Ectodermal cell (in vitro differentiated cells): Measurements from ENCODE around the gene CXCL10.

Source experiments
- H3K27ac ChIP-seq: 2 replicates; pipeline ENCODE4 v1.7.0; 2013; ENCODE audit warnings: mild to moderate bottlenecking, low read depth, low read length; ENCODE audit not compliant: insufficient read depth, poor library complexity, severe bottlenecking
- H3K27me3 ChIP-seq: 2 replicates; pipeline ENCODE4 v1.7.0; 2013; ENCODE audit warnings: mild to moderate bottlenecking, low read length; ENCODE audit not compliant: insufficient read depth, control insufficient read depth, poor library complexity, severe bottlenecking
- H3K36me3 ChIP-seq: one replicate; pipeline ENCODE4 v1.7.0; 2013; ENCODE audit warnings: low read length; ENCODE audit not compliant: control insufficient read depth, insufficient read depth
- H3K4me1 ChIP-seq: one replicate; pipeline ENCODE4 v1.7.0; 2013; ENCODE audit warnings: low read length; ENCODE audit not compliant: control insufficient read depth, insufficient read depth
- H3K4me3 ChIP-seq: 2 replicates; pipeline ENCODE4 v1.7.0; 2013; ENCODE audit warnings: low read depth, low read length, control low read depth; ENCODE audit not compliant: insufficient read depth
- H3K9me3 ChIP-seq: 2 replicates; pipeline ENCODE4 v1.7.0; 2013; ENCODE audit warnings: mild to moderate bottlenecking, low read length, moderate library complexity; ENCODE audit not compliant: control insufficient read depth
- WGBS, 2 experiments: methylation state at CpG; one replicate each; pipeline ENCODE4 v1.1.7; 2013; ENCODE audit warnings: missing lambda C conversion rate in 2 of 2; 5-methylcytosine and 5-hydroxymethylcytosine counted together

CXCL10 gene

DNA sequence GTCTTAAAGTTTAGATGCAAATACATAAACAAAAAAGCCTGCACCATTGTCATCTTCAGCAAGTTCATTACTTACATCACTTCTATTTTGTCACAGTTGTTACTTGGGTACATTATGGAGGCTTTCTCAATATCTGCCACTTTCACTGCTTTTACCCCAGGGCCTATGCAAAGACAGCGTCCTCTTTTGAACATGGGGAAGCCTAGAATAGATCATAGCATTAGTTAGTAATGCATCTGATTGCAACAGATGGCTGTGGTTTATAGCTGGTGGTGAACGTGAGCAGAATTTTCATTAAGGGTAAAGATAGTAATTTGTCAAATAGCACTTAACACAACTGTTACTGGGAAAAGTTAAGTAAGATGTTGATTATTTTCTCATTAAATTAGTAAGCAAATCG lies 11.8 kb upstream of the CXCL10 start:
- H3K27ac ChIP-seq, result no peak overlapping the region
- H3K9me3 ChIP-seq, result no peaks in the 10 kb centered on the region
- H3K4me1 ChIP-seq, result no peaks in the 10 kb centered on the region
- WGBS, 2 experiments, result 88 to 92% methylated on average over 3 of the region's 3 CpGs
- no peak overlapping the region for H3K4me3 ChIP-seq
- no peaks in the 10 kb centered on the region for H3K36me3 ChIP-seq
- H3K27me3 ChIP-seq, result no peaks in the 10 kb centered on the region

DNA sequence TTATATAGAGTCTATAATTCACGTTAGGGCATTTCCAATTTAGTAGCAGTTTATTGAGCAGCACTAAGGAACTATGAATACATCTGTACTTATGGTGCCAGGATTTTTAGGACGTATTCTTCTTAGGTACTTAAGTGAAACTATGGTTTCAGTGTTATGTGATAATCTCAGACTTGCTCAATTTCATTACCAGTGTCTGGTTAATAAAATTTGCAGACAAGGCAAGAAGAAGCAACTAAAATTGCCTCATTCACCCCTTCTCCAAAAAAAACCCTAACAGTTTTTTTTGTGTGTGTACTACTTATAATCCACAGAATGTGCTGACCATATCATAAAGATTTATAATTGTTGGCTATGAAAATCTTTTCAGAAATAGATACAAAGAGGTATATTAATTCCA lies 6.0 kb upstream of the CXCL10 start:
- no peak overlapping the region for H3K4me3 ChIP-seq
- no peaks in the 10 kb centered on the region for H3K27me3 ChIP-seq
- WGBS, 2 experiments, result 84 to 94% methylated on average over 2 of the region's 2 CpGs
- H3K27ac ChIP-seq, result no peak overlapping the region
- no peaks in the 10 kb centered on the region for H3K4me1 ChIP-seq
- no peaks in the 10 kb centered on the region for H3K9me3 ChIP-seq
- no peaks in the 10 kb centered on the region for H3K36me3 ChIP-seq

DNA sequence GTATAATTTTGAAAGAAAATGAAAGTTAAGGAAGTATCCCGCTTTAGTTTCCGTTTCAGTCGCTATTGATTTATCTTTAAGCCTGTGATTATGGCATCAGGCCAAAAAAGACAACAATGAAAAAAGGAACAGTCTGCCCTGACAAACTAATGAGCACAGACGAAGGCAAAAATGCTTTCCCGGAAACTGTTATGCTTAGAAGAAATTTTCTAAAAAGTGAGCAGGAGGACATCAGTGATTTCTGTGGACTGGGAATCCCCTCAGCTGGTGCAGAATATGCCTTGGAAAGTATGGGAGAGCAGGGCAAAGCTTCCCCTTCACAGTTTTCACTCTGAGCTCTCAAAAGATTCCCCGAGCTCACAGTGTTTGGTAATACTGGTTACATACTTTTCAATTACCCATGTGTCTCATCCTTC lies 5.1 kb upstream of the CXCL10 start:
- Histone ChIP-seq H3K9me3 (no peaks in the 10 kb centered on the region), H3K36me3 (no peaks in the 10 kb centered on the region), H3K27me3 (no peaks in the 10 kb centered on the region), H3K4me1 (no peaks in the 10 kb centered on the region), H3K4me3 (no peak overlapping the region), H3K27ac (no peak overlapping the region)
- 93 to 94% methylated on average over 6 of the region's 6 CpGs for WGBS, 2 experiments

DNA sequence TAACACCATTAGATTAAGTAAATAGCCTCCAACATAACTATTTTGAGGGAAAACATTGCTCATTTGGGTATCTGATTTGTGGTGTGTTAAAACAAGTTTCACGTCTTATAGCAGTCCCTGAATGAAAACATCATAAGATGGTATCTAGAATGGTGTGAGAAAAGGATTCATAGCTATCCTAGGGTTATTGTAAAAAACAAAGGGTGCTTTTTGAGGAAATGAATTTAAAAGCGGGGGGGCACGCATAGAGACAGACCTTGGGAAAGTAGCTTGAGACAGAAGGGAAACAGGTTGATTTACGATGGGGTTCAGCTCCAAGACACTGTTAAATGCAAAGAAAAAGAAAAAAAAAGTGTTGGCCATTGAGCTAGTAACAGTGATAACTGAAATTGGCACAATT lies 768 bp upstream of the CXCL10 start:
- WGBS, 2 experiments, result 96 to 97% methylated on average over 4 of the region's 4 CpGs
- no peaks in the 10 kb centered on the region for H3K9me3 ChIP-seq
- H3K27me3 ChIP-seq, result no peaks in the 10 kb centered on the region
- H3K27ac ChIP-seq, result no peak overlapping the region
- H3K36me3 ChIP-seq, result no peaks in the 10 kb centered on the region
- no peak overlapping the region for H3K4me3 ChIP-seq
- no peaks in the 10 kb centered on the region for H3K4me1 ChIP-seq

DNA sequence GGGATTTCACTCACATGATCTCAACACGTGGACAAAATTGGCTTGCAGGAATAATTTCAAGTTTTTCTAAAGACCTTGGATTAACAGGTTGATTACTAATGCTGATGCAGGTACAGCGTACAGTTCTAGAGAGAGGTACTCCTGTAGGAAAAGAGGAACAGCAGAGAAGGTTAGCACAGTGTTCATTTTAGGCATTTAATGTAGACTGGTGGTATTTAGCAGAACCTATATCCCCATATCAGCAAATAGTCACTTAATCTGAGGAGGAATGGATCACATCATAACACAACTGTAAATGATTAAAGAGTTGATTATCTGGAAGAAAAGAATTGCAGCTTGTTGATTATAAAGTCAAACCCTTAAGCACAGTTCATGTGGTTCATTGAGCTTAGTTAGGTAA lies 620 bp downstream of the CXCL10 start:
- no peak overlapping the region for H3K4me3 ChIP-seq
- no peaks in the 10 kb centered on the region for H3K27me3 ChIP-seq
- no peaks in the 10 kb centered on the region for H3K9me3 ChIP-seq
- no peaks in the 10 kb centered on the region for H3K4me1 ChIP-seq
- no peak overlapping the region for H3K27ac ChIP-seq
- no peaks in the 10 kb centered on the region for H3K36me3 ChIP-seq
- WGBS, 2 experiments, result 92 to 97% methylated on average over 2 of the region's 2 CpGs

DNA sequence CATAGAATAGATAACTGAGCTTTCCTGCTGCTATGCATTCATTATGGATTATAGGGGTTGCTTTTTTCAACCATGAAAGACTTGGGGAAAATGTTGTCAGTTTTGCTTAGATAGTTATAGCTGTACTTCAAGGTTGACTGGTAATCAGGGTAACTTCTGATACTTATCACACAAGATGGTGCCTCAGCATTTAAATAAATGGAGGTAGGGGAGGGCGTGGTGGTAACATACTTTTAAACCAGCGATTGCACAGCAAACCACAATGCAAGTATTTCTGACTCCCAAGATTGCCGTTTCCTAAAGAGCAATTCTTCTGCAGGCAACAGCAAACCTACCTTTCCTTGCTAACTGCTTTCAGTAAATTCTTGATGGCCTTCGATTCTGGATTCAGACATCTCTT lies 1.3 kb downstream of the CXCL10 start:
- Histone ChIP-seq H3K36me3 (no peaks in the 10 kb centered on the region), H3K4me3 (no peak overlapping the region), H3K27me3 (no peaks in the 10 kb centered on the region), H3K27ac (no peak overlapping the region), H3K4me1 (no peaks in the 10 kb centered on the region), H3K9me3 (no peaks in the 10 kb centered on the region)
- 88 to 95% methylated on average over 4 of the region's 4 CpGs for WGBS, 2 experiments

DNA sequence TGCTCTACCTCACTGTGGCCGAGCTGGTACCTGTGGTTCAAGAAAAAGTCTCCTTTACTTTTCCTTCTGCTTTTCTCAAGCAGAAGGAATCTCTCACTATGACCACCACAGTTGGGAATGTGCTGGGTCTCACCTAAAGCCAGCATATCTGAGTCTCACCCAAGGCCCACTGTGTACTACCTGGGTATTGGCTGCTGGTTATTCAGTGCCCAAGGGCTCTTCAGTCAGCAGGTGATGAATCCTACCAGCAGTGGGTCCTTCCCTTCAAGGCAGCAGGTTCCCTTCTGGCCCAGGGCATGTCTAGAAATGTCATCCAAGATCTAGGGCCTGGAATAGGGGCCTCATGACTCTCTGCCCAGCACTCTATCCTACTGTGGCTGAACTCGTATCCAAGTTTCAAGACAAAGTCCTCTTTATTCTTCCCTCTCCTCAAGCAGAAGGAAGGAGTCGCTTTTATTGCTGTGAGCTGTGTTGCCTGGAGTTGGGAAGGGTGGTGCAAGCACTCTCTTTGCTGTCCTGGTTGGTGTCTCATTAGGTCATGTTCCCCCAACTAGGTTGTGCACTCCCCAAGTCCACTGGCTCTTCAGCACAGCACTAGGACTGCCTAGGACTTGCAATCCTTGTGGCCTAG lies 6.1 kb downstream of the CXCL10 start:
- Histone ChIP-seq H3K4me3 (no peak overlapping the region), H3K36me3 (no peaks in the 10 kb centered on the region), H3K9me3 (no peaks in the 10 kb centered on the region), H3K27ac (no peak overlapping the region), H3K27me3 (no peaks in the 10 kb centered on the region), H3K4me1 (peaks cover 4% of the 10 kb centered on the region)
- WGBS, 2 experiments, result 92 to 98% methylated on average over 2 to 3 of the region's 3 CpGs

DNA sequence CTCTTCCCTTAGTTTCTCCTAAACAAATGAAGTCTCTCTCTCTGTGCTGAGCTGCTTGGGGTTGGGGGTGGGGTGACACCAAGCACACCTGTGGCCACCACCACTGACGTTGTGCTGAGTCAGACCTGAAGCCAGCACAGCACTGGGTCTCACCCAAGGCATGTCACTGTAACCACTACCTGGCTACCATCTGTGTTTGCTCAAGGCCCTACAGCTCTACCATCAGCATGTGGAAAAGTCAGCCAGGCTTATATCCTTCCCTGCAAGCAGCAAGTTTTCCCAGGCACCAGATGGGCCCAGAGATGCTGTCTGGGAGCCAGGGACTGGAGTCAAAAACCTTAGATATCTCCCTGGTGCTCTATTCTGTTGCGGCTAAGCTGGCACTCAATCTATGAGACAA lies 6.9 kb downstream of the CXCL10 start:
- Histone ChIP-seq H3K4me3 (no peak overlapping the region), H3K4me1 (peaks cover 11% of the 10 kb centered on the region), H3K27ac (no peak overlapping the region), H3K27me3 (no peaks in the 10 kb centered on the region), H3K9me3 (no peaks in the 10 kb centered on the region), H3K36me3 (no peaks in the 10 kb centered on the region)
- 82 to 86% methylated on average over 2 of the region's 2 CpGs for WGBS, 2 experiments

DNA sequence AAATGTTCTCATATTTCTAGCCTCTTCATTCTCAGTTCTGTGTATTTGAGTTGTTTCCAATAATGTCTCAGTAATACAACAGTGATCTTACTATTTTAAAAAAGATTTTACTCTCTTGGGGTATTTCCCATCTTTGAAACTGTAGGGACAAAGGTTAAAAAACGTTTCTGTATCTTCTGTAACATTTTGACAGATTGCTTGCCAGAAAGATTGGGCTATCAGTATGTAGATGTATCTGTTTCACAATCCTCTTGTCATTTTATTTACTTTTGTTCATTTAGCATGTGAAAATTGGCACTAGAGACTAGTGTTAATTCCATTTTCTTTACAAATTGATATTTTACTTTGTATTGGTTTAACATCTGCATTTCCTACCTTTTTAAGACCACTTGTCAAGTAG lies 9.8 kb downstream of the CXCL10 start:
- H3K36me3 ChIP-seq, result no peaks in the 10 kb centered on the region
- no peaks in the 10 kb centered on the region for H3K9me3 ChIP-seq
- H3K27me3 ChIP-seq, result no peaks in the 10 kb centered on the region
- 77 to 100% methylated on average over 1 of the region's 1 CpG for WGBS, 2 experiments
- H3K4me1 ChIP-seq, result peaks cover 11% of the 10 kb centered on the region
- no peak overlapping the region for H3K4me3 ChIP-seq
- H3K27ac ChIP-seq, result no peak overlapping the region

DNA sequence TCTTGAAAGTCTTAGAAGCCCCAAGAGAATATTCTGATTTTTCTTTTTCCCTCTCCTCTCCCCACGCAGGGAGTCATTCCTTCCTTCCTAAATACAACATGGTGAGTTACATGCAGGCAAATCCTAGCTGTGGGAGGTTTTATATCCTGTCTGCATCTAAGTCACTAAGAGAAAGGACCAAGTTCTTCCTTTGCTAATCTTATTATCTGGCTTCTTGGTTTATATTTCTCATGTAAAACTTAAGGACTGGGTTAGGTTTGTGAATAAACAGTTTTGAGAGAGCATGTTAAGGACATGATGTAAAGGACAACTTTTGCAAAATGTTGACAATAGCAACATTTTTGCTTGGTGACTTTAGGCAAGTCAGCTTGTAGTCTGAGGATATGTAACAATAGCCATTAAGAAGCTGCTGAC lies 10.9 kb downstream of the CXCL10 start:
- Histone ChIP-seq H3K4me3 (no peak overlapping the region), H3K4me1 (peaks cover 11% of the 10 kb centered on the region), H3K27ac (no peak overlapping the region)

More for the DNA sequence above, 10.9 kb downstream of the CXCL10 start:
- Histone ChIP-seq H3K27me3 (no peaks in the 10 kb centered on the region), H3K36me3 (no peaks in the 10 kb centered on the region), H3K9me3 (no peaks in the 10 kb centered on the region)
- WGBS, 2 experiments, result 0 to 25% methylated on average over 1 of the region's 1 CpG
